H1 (cell line): ENCODE results near the gene PRKCI. TPM values are rescaled to one million over a fixed set of nuclear protein-coding genes. Genes with fewer than 3 reads are reported as not detected.

Source experiments
- BACH1 ChIP-seq: IDR thresholded peaks from 2 replicates; pipeline ENCODE4 v1.6.1; 2012; ENCODE audit warnings: low read length, improper control_type of control experiment
- BCL11A ChIP-seq, 2 experiments: IDR thresholded peaks; one replicate each; pipeline ENCODE4 v1.6.1; 2011; ENCODE audit warnings: low read depth in 2 of 2, low read length in 2 of 2, mild to moderate bottlenecking in 2 of 2
- CHD1 ChIP-seq: IDR thresholded peaks from 2 replicates; pipeline ENCODE4 v1.6.1; 2012; ENCODE audit warnings: low read depth, low read length, improper control_type of control experiment
- CHD2 ChIP-seq: IDR thresholded peaks from 2 replicates; pipeline ENCODE4 v1.6.1; 2012; ENCODE audit warnings: low read length, improper control_type of control experiment
- CTBP2 ChIP-seq: IDR thresholded peaks from 2 replicates; pipeline ENCODE4 v1.7.0; 2011; ENCODE audit warnings: borderline replicate concordance, mild to moderate bottlenecking, moderate library complexity, mixed read lengths, low read length; ENCODE audit not compliant: insufficient read depth, insufficient read length
- EGR1 ChIP-seq: IDR thresholded peaks from 2 replicates; pipeline ENCODE4 v1.6.1; 2011; ENCODE audit warnings: low read depth, low read length, borderline replicate concordance
- MAFK ChIP-seq: IDR thresholded peaks from 2 replicates; pipeline ENCODE4 v1.6.1; 2012; ENCODE audit warnings: low read depth, mild to moderate bottlenecking, improper control_type of control experiment, low read length
- PHF8 ChIP-seq: fragments of 200-600 bp; sonication (generic); conservative IDR thresholded peaks from 2 replicates; pipeline ENCODE4 v1.7.1; 2012; ENCODE audit warnings: low read depth, mild to moderate bottlenecking, inconsistent platforms, low read length, moderate library complexity
- POU5F1 ChIP-seq: IDR thresholded peaks from 2 replicates; pipeline ENCODE4 v1.6.1; 2011; ENCODE audit warnings: low read depth, mild to moderate bottlenecking, low read length, moderate library complexity
- RNF2 ChIP-seq: fragments of 200-900, 300-1000 bp; sonication (generic); IDR thresholded peaks from 2 replicates; pipeline ENCODE4 v1.7.1; 2016; ENCODE audit warnings: borderline replicate concordance, low read depth, mild to moderate bottlenecking, antibody characterized with exemption, low read length; ENCODE audit not compliant: poor library complexity, severe bottlenecking; ENCODE audit errors: missing control alignments
- SIRT6 ChIP-seq: IDR thresholded peaks from one replicate; pipeline ENCODE4 v1.7.1; 2012; ENCODE audit warnings: low read length, inconsistent platforms
- SUZ12 ChIP-seq: fragments of 200-600 bp; sonication (generic); IDR thresholded peaks from 2 replicates; pipeline ENCODE4 v1.6.1; 2012; ENCODE audit warnings: mild to moderate bottlenecking, inconsistent platforms, low read length, moderate library complexity, mixed read lengths
- YY1 ChIP-seq: IDR thresholded peaks from 2 replicates; pipeline ENCODE4 v1.6.1; 2011; ENCODE audit warnings: low read depth, mild to moderate bottlenecking, low read length
- polyA plus RNA-seq, 7 experiments: library from polyadenylated mRNA; depleted of rRNA in 3 of 7; stranded (reverse) in 5 of 7; unstranded in 2 of 7; fragments of >200 nt in 5 of 7; fragments of 200-250 nt in 2 of 7; gene quantifications; 1 replicate in 5 of 7; 2 replicates in 1 of 7; 4 replicates in 1 of 7; pipeline versions ENCODE4 v1.2.1 to v1.2.3, GENCODE V29; 2011 to 2013; ENCODE audit warnings: missing spikeins in 2 of 7, mixed read lengths in 2 of 7
- total RNA-seq: library from RNA; stranded (reverse); fragmentation: NEBNext Ultra II Directional; extraction: Animal tissue kit (Norgen Biotek cat#: 25700); gene quantifications from 2 replicates; pipeline ENCODE4 v1.2.1, GENCODE V29; 2021
- TF ChIP-seq, protein P1 (sequence below): IDR thresholded peaks from 2 replicates; pipeline ENCODE4 v1.6.1; 2011; ENCODE audit warnings: low read depth, mild to moderate bottlenecking, low read length; ENCODE audit not compliant: insufficient read depth

PRKCI gene
- total and polyA plus RNA-seq, 2 of the 8 experiments (the other 6 are each of a cell fraction or from before 2014, with no cell fraction given) = 24.3 to 100.0 TPM

DNA sequence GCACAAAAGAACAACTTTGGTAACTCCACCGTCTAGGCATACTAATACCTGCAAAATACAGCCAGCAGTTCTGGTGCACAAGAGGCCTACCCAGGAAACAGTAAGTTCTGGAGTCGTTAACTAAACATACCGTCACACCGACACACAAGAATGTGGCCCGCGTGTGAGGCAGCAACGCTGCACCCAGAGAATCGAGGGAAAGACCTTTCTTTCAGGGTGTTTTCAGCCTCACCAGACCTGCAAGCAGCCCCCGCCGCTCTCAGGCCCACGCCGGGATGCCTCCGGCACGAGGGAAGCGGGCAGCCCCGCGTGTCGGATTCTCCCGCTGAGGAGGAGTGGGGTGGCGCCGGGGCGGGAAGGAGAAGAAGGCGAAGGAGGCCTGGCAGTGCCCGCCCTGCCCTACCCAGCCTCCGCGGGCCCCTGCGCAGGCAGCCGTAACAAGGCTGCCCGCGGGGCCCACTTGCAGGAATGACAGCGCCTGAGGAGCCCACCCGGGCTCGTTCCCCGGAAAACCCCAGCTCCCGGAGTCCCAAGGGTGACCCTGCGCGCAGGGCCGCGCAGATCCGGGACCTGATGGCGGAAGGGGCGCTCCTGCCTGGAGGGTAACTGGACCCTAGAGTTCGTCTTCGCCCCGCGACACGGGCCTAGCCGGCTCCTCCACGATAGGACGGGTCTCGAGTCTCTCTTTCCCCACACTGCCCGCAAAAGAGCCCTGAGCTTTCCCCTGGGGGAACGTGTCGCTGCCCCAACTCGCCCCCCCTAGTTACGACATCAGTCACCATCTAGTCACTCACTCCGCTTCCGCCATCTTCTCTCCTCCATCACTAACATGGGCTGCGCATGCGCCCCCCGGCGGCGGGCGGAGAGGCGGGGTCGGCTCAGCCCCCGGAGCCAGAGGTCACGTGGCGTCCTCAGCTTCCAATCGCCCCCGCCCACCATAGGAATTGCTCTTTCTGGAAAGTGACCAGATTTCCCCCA, 41.0 kb upstream of the PRKCI start, which contains the start of gene PHC3 (continued):
- peak; percentile 18 for TF ChIP-seq CTBP2
- TF ChIP-seq PHF8 = peak; percentile 82
- TF ChIP-seq MAFK = no peak
- TF ChIP-seq RNF2 = no peak
- no peak for TF ChIP-seq SUZ12
- 0 out of 2 replicates have a peak, but pooled peaks have one; percentile 28 for TF ChIP-seq EGR1
- TF ChIP-seq POU5F1 = no peak
- TF ChIP-seq, protein P1, sequence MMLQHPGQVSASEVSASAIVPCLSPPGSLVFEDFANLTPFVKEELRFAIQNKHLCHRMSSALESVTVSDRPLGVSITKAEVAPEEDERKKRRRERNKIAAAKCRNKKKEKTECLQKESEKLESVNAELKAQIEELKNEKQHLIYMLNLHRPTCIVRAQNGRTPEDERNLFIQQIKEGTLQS = peak; percentile 92
- TF ChIP-seq YY1 = peak; percentile 93
- no peak for TF ChIP-seq BCL11A (IDR thresholded peaks at IDR 0.05; ENCODE audit: low read depth in 2 of 2, low read length in 2 of 2)
- no peak for TF ChIP-seq CHD2
- TF ChIP-seq BACH1 = no peak
- TF ChIP-seq SIRT6 = no peak
- TF ChIP-seq CHD1 = no peak
